HG02852 (cell line): ENCODE measurements around the gene ADARB2.
"Not testable (repeated sequence)": the region's sequence is repeated elsewhere in the genome, so short reads cannot be mapped to it uniquely, and the experiment has no call there.

Source experiments
- ATAC-seq: cut with Tn5 transposase; IDR thresholded peaks from one replicate; pipeline ENCODE4 v1.9.1; 2021; ENCODE audit warnings: mild to moderate bottlenecking, moderate library complexity; ENCODE audit not compliant: unreplicated experiment

Gene ADARB2

GRCh38 chr10:1552406-1552805 is 184.9 kb downstream of the ADARB2 start:
- no peak for ATAC-seq

- ATAC-seq: no peak
Observed at GRCh38 chr10:1551636-1552338, 185.5 kb downstream of the ADARB2 start.

GRCh38 chr10:1550616-1551015 is 186.7 kb downstream of the ADARB2 start:
- no peak for ATAC-seq

GRCh38 chr10:1550291-1550595 is 187.1 kb downstream of the ADARB2 start:
- ATAC-seq: no peak

GRCh38 chr10:1549591-1550290 is 187.6 kb downstream of the ADARB2 start:
- ATAC-seq: no peak

- ATAC-seq: no peak
Observed at GRCh38 chr10:1548596-1548995, 188.7 kb downstream of the ADARB2 start.

GRCh38 chr10:1548146-1548545 is 189.2 kb downstream of the ADARB2 start:
- ATAC-seq: no peak

- ATAC-seq: no peak
Observed at GRCh38 chr10:1546431-1547110, 190.8 kb downstream of the ADARB2 start.

- no peak for ATAC-seq
Observed at GRCh38 chr10:1545524-1545923, 191.8 kb downstream of the ADARB2 start.

- ATAC-seq: no peak
Observed at GRCh38 chr10:1544929-1545328, 192.4 kb downstream of the ADARB2 start.

GRCh38 chr10:1544209-1544673 is 193.1 kb downstream of the ADARB2 start:
- no peak for ATAC-seq

- ATAC-seq: no peak
Observed at GRCh38 chr10:1543596-1543995, 193.7 kb downstream of the ADARB2 start.

GRCh38 chr10:1542941-1543340 is 194.4 kb downstream of the ADARB2 start:
- ATAC-seq: no peak

GRCh38 chr10:1540144-1540543 is 197.2 kb downstream of the ADARB2 start:
- ATAC-seq: no peak

- no peak for ATAC-seq
Observed at GRCh38 chr10:1539216-1539615, 198.1 kb downstream of the ADARB2 start.

- no peak for ATAC-seq
Observed at GRCh38 chr10:1538531-1539061, 198.7 kb downstream of the ADARB2 start.

- no peak for ATAC-seq
Observed at GRCh38 chr10:1538121-1538520, 199.2 kb downstream of the ADARB2 start.

- not testable (repeated sequence) for ATAC-seq
Observed at GRCh38 chr10:1537449-1537848, 199.9 kb downstream of the ADARB2 start.

- no peak for ATAC-seq
Observed at GRCh38 chr10:1536341-1536740, 201.0 kb downstream of the ADARB2 start.

GRCh38 chr10:1535301-1535965 is 201.9 kb downstream of the ADARB2 start:
- ATAC-seq: no peak

GRCh38 chr10:1534820-1535219 is 202.5 kb downstream of the ADARB2 start:
- no peak for ATAC-seq
